Activated CD4-positive, alpha-beta T cell treated with anti-CD3 and anti-CD28 coated beads, Interleukin-2, amount 50 U/mL, for 16 hours (primary cell): ENCODE results near the gene CORO7.

Experiments
- DNase-seq: peaks from one replicate; pipeline ENCODE4 v3.0.0-alpha.2; 2020

CORO7 gene

GRCh38 chr16:4381935-4382794, 34.2 kb downstream of the CORO7 start:
- DNase-seq: no peak

- DNase-seq: no peak
Observed at GRCh38 chr16:4381072-4381934, 35.1 kb downstream of the CORO7 start.

- no peak for DNase-seq
Observed at GRCh38 chr16:4380119-4381063, 36.0 kb downstream of the CORO7 start.

- no peak for DNase-seq
Observed at GRCh38 chr16:4378999-4379690, 37.3 kb downstream of the CORO7 start.

- DNase-seq: no peak
Observed at GRCh38 chr16:4378161-4378666, 38.2 kb downstream of the CORO7 start.

GRCh38 chr16:4377573-4378154, 38.7 kb downstream of the CORO7 start:
- DNase-seq: no peak

GRCh38 chr16:4376893-4377572, 39.4 kb downstream of the CORO7 start:
- no peak for DNase-seq

- no peak for DNase-seq
Observed at GRCh38 chr16:4376126-4376892, 40.1 kb downstream of the CORO7 start.

GRCh38 chr16:4375717-4376116, 40.7 kb downstream of the CORO7 start:
- no peak for DNase-seq

- no peak for DNase-seq
Observed at GRCh38 chr16:4373909-4374742, 42.3 kb downstream of the CORO7 start.

- DNase-seq: no peak
Observed at GRCh38 chr16:4373356-4373908, 43.0 kb downstream of the CORO7 start.

- no peak for DNase-seq
Observed at GRCh38 chr16:4372578-4373355, 43.6 kb downstream of the CORO7 start.

GRCh38 chr16:4372001-4372577, 44.3 kb downstream of the CORO7 start:
- DNase-seq: no peak

GRCh38 chr16:4371357-4372000, 44.9 kb downstream of the CORO7 start, which contains the start of gene VASN:
Gene VASN, plus strand, starts transcription at chr16:4371848. Its CDS starts 9,030 bp downstream, at chr16:4380878.
- peak; percentile 56 for DNase-seq

- no peak for DNase-seq
Observed at GRCh38 chr16:4370570-4371356, 45.6 kb downstream of the CORO7 start.

GRCh38 chr16:4370151-4370550, 46.2 kb downstream of the CORO7 start:
- DNase-seq: no peak
